Measurements from ENCODE around the gene MRPS7.

Gene MRPS7

GRCh38 chr17:75261336-75262111 lies at the start of gene MRPS7, which contains the start of gene GGA3:
TSS of gene MRPS7 (plus strand) at chr17:75261879. CDS start at chr17:75261901, 22 bp downstream.
TSS of gene GGA3 (minus strand) at chr17:75261606. CDS start at chr17:75261587, 19 bp downstream.
- FAIRE-seq = no peak

DNA sequence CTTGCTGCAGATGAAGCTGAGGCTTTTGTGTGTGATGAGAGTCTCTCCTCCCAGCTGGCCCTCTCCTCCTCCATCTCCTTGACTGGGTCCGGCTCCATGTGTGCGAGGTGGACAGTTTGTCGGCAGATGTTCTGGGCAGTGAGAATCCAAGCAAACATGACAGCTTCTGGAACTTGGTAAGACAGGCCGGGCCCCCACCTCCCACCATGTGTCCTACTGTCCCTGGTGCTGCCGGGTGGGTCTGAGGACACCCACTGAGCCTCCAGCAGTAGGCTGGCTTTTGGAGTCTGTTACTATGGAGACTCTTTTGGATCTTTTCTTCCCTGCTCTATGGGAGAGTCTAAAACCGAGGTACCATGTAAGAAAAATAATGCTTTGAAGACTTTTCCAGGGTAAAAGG lies 43.5 kb upstream of the MRPS7 start:
- FAIRE-seq = no peak

DNA sequence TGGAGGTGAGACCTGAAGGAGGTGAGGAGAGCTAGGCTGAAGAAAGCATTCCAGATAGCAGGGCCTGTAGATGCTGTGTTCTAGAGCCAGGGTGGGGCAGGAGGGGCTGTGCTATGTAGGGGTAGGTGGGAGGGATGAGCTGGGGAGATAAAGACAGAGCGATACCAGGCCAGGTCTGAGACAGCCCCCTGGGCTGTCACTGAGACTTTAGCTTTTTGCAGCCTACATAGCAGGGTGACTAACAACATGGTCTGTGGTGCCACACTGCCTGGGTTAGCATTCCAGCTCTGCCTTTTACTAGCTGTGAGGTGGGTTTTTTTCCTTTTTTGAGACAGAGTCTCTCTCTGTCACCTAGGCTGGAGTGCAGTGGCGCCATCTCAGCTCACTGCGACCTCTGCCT lies 41.9 kb upstream of the MRPS7 start:
- FAIRE-seq = no peak

DNA sequence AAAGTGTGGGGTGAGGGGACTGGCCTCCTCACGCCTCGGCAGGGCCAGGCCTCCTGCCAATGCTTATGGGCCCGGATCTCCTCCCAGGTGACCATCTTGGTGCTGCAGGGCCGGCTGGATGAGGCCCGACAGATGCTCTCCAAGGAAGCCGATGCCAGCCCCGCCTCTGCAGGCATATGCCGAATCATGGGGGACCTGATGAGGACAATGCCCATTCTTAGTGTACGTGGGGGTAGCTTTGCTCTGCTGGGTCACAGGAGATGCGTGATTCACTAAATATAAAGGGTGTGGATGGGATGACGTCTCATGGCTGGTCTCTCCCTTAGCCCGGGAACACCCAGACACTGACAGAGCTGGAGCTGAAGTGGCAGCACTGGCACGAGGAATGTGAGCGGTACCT lies 36.7 kb upstream of the MRPS7 start:
- no peak for FAIRE-seq

- no peak for FAIRE-seq
These were observed 34.0 kb upstream of the MRPS7 start for GRCh38 chr17:75227729-75228128.

- no peak for FAIRE-seq
These were observed 33.4 kb upstream of the MRPS7 start for GRCh38 chr17:75228305-75228704.

DNA sequence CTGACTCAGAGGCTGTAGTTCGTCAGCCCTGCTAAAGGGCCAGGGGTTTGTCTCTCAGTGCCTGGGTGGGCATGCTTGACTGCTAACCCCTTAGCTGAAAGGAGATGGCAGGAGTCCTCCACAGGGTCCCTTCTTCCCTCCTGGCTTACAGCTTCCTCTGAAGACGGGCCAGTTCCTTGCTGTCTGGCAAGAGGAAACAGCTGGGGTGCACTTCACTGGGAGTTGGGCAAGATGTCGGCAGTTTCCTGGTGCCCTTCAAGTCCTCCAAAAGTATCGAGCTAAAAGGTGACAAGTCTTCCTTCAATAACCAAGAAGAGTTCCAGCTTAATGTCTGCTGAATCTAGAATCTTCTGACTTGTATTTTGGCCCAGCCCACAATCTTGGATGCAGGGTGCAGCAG lies 32.8 kb upstream of the MRPS7 start:
- no peak for FAIRE-seq

DNA sequence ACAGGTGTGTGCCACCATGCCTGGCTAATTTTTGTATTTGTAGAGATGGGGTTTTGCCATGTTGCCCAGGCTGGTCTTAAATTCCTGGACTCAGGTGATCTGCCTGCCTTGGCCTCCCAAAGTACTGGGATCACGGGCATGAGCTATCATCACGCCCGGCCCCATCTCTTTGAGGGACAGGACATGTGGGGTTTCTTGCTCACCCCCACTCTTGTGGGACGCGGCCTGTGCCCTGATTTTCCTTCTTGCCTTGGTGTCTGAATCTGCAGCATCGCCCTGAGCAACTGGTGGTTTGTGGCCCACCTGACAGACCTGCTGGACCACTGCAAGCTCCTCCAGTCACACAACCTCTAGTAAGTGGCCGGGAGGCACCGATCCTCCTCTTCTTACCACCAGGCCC lies 30.6 kb upstream of the MRPS7 start:
- no peak for FAIRE-seq

DNA sequence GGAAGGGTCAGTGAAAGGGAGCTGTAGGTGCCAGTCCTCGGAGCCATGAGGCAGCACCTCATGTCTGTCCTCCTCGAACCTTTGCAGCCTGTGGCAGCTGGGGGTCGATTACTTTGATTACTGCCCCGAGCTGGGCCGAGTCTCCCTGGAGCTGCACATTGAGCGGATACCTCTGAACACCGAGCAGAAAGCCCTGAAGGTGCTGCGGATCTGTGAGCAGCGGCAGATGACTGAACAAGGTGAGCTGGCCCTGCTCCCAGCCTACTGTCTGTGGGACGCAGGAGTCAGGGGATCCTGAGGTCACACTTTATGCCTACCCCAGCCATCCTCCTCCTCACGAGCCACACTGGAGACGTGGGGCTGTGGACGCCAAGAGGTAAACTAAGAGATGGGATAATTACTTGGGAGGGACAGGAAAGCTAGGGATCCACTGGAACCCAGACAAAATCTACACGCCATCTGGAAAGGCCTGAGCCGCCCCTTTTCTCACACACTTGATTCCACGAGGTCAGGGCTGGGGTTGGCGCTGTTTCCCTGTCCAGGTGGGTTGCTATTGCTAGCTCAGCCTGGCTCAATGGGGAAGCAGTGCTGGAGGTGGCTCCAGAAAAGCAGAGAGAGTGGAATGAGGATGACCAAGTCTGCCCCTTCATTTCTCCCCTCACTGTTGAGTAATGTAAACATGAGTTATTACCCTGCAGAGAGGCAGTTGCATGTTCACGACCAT lies 29.8 kb upstream of the MRPS7 start:
- no peak for FAIRE-seq

DNA sequence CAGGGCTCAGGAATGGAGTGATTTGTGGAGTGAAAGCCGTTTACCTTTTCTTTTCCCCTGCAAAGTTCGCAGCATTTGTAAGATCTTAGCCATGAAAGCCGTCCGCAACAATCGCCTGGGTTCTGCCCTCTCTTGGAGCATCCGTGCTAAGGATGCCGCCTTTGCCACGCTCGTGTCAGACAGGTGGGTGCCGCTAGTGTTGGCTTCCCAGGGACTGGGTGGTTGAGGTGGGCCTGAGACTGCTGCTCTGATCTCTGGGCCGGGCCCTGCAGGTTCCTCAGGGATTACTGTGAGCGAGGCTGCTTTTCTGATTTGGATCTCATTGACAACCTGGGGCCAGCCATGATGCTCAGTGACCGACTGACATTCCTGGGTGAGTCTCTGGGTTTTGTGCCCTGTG lies 28.9 kb upstream of the MRPS7 start:
- FAIRE-seq = no peak

- no peak for FAIRE-seq
These were observed 24.3 kb upstream of the MRPS7 start for GRCh38 chr17:75237100-75238014.

DNA sequence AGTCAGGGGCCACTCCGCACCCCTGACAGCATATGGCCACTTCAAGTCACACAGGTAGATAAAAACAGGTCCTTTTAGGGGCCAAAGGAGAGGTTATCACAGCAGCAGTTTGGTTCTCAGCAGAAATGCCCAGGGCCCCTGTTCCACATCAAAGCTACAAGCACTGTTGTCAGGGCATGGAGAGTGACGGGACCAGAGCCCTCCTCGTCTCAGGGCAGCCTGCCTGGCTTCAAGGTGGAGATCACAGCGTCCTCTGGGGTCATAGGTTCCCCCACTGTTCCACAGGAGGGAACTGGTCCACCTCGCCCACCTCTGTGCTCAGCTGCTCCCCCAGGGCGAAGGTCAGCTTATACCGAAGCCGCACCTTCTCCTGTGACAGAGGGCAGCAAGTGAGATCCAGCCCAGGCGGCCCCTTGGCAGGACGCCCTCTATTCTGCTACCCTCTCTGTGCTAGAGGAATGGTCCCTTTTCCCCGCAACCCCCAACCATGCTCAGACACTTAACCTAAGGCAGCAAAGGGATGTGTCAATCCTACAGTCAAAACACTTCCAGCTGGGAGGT lies 23.6 kb upstream of the MRPS7 start:
- no peak for FAIRE-seq

- FAIRE-seq = no peak
These were observed 22.9 kb upstream of the MRPS7 start for GRCh38 chr17:75238684-75239191.

DNA sequence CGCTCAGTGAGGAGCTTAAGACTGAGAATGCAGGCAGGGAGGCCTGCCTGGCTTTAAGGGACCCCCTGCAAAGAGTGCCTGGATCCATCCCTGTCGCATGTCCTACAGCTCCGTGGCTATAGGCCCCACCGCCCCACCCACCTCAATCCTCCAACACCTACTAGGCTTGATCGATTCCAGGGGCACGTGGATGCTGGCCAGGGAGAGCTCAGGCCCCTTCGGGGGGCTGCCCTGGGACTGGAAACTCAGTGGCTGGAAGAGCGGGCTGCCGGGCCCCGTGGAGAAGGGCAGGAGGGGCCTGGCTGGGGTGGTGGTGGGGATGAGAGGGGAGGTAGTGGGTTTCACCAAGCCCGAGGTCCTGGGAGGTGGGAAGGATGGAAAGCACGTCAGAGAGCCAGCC lies 22.5 kb upstream of the MRPS7 start:
- FAIRE-seq = no peak

- no peak for FAIRE-seq
These were observed 21.8 kb upstream of the MRPS7 start for GRCh38 chr17:75239778-75240393.

GRCh38 chr17:75240394-75241142 lies 21.1 kb upstream of the MRPS7 start:
- FAIRE-seq = no peak

- FAIRE-seq = no peak
These were observed 20.6 kb upstream of the MRPS7 start for GRCh38 chr17:75241143-75241430.

DNA sequence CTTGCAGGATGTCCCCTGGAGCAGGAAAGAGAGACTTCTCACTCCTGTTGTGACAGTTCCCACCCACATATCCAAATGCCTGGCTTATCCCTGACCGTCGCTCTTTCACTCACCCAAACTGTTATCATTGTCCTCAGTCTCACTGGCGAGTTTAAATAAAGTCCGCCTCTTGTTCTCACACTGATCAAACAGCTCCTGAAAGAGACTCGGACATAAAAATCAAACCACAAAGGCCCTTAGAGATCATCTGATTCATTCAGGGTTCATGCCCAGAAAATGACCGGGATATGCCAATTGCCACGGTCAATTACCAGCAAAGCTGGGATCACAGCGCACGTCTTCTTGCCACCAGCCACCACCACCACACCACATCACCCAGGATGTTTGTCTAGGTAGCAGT lies 20.2 kb upstream of the MRPS7 start:
- FAIRE-seq = no peak

DNA sequence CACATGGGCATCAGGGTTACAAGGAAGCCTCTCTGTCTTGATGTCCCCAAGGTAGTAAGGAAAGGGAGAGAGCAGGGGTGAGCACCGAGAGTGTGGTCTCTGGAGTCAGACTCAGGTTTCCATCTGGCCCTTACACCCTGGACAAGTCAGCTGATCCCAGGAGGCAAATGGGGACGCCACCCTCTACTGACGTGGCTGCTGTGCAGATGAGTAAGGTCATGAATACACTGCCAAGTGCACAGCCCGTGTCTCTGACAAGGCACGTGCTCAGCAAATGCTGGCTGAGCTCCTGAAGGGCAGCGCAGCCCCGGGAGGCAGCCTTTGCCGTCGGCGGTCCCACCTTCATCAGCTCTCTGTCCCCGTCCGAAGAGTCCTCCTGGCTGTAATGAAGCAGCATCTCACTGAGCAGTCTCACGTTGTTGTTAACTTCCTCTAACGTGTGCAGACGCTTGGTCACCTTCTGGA lies 19.7 kb upstream of the MRPS7 start:
- FAIRE-seq = no peak

DNA sequence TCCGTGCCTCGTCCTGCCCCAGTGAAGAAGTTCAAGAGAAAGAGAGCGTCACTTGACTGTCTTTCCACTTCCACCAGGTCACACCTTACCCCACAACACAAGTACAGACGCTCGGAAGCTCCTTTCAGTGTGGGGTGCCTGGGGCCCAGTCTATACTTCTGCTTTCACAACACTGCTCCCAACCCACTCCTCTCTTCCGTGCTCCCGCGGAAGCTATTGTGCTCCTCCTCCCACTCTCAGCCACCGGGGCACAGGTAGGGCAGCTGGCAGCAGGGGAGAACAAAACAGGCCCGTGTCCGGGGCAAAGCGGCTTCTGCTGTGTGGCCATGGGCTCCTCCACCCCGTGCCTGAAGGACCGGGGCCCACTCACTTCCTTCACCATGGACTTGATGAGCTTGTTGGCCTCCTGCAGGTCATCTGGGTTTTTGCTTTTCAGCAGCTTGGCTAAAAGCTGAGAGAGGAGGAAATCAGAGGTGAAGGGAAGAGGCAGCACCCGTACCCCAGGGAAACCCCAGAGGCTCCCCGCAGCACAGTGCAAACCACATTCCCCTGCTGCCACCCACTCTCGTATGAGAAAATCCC lies 19.1 kb upstream of the MRPS7 start:
- no peak for FAIRE-seq
